Stimulated activated CD4-positive, alpha-beta T cell treated with anti-CD3 and anti-CD28 coated beads, Interleukin-15, amount 100 ng/mL, for 1 hour (primary cell): ENCODE data around the gene MLYCD.

Experiments used
- DNase-seq, 2 donors: peaks; one replicate each; pipeline ENCODE4 v3.0.0-alpha.2; 2020; ENCODE audit warnings: low read depth in 1 of 2, low spot score in 1 of 2

MLYCD gene

DNA sequence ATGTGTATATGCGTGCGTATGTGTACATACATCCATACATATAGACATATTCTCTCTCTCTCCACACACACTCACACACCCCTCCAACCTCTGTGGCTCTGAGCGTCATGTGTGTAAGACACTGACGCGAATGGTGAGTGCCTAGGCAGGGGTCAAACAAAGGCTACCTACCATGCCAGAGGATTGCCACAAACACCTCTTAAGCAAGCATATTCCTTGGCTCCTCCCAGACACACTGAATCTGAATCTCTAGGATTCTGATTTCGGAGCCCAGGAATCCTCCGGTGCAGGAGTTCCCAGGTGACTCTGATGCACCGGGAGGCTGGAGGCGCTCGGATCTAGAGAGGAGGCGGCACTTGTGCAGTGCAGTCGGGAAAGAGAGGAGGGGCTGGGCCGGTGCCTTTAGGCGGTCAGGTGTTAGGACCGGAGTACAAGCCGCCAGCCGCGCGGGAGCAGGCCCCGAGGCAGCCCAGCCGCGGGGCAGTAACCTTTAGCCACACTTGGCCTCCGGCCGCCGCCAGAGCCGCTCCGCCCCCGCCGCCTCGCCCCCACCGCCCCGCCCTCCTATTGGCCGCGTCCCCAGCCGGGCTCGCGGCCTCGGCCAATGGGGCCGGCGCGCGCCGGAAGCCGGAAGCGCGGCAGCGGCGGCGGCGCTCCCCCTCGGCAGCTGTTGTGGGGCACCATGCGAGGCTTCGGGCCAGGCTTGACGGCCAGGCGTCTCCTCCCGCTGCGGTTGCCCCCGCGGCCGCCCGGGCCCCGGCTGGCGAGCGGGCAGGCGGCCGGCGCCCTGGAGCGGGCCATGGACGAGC is at the start of gene MLYCD:
MLYCD (plus strand) TSS at position 653 of the 809 bp plus-strand sequence; CDS start at position 683, 30 bp downstream.
- peak; percentile 48 to 65 for DNase-seq

GRCh38 chr16:83849421-83849820 is 49.5 kb upstream of the MLYCD start:
- no peak for DNase-seq

DNA sequence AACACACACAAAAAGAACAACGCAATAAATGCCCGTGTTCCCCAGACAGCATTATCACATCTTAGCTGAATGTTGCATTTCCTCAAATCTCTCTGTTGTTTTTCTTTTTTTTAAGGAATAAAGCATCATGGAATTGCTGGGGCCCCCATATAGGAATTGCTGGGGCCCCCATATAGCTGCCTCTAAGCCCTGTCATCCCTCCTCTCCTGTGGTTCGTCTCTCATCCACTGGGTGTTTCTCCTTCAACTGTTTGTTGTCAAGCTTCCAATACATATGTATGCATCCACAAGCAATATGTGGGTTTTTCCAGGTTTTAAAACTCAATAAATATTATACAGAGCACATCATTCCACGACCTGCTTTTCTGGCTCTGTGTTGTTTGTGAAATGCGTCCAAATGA is 48.0 kb upstream of the MLYCD start:
- no peak for DNase-seq

GRCh38 chr16:83851473-83851872 is 47.4 kb upstream of the MLYCD start:
- no peak for DNase-seq

GRCh38 chr16:83852774-83853173 is 46.1 kb upstream of the MLYCD start:
- DNase-seq: no peak

DNA sequence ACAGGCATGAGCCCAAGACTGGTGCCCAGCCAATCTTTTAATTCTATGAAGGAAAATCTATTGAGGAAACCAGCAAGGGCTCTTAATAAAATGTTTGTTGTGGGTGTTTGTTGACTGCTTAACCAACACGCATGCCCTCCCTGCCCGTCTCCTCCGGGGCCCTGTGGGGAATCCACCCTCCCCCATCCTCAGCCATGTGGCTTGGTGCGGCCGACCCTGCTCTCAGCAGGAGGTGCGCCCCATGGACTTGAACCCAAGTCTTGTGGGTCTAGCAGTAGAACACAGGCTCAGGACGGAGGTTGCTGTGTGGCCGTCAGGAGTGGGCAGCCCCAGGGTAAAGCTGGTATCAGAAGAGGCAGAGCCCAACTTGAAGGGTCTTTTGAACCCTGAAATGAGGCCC is 45.1 kb upstream of the MLYCD start:
- no peak for DNase-seq

DNA sequence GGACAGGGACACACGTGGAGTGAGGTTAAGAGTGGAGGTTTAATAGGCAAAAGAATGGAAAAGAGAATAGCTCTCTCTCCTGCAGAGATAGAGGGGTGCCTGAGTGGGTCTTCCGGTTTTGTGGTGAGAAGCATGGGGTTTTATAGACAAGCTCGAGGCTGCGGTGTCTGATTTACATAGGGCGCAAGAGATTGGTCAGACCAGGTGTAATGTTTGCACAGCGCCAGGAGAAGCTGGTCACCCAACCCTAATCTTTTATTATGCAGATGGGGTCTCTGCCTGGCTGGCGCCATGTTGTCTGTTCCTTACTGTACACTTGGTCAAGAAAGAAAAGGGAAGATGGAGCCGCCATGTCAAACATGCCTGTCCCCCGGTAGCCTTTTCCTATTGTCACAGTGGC is 44.5 kb upstream of the MLYCD start:
- DNase-seq: no peak

- DNase-seq: no peak
These were observed 42.1 kb upstream of the MLYCD start for GRCh38 chr16:83856792-83857191.

DNA sequence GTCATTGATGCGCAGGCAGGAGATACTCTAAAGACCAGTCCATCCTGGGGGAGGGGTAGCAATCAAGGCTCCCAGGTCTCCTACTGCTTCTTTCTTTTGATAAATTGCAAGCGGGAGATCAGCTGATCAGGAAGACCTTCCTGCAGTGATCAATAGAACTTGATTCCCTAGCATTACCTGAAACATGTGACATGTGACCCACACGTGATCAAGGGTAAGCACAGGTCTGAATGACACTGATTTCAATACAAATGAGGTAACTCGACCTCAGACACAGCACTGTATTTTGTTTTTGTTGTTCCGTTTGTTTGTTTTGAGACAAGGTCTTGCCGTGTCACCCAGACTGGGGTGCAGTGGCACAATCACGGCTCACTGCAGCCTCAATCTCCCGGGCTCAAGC is 39.6 kb upstream of the MLYCD start:
- DNase-seq: no peak

DNA sequence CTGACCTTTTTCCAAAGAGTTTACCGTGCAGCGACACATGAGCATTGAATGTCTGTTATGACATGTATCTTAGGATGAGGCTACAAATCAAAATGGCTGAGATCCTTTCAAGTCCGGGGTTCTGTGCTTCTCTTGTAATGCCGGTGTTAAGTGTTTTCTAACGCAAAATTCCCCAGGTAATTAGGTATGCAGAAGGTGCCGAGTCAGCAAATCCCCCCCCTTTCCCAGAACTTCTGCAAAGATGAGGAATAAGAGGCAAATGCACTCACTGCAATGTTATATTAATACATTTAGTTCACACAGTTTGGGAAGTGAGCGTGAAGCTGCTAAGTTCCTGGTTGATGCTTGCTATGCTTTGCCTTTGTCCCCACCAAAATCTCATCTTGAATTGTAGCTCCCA is 36.3 kb upstream of the MLYCD start:
- DNase-seq: no peak

GRCh38 chr16:83863682-83864081 is 35.2 kb upstream of the MLYCD start:
- DNase-seq: no peak

- no peak for DNase-seq
These were observed 28.1 kb upstream of the MLYCD start for GRCh38 chr16:83870830-83871229.

DNA sequence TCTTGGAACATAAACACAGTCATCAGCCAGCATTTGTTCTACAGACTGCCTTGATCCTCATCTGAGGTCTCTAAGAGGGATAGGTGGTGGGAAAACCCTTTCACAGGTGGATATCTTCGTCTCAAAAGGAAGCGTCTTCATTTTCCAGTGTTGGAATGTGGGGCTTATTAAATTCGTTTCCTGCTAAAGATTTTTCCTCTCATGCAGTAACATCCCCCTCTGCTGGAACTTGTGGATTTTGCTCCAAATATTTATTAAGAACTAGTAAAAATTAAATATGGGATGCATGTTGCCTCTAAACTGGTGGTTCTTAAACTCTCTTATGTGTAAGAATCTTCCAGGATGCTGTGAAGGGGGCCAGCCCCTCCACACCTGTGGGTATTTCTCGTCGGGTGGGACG is 20.1 kb upstream of the MLYCD start:
- DNase-seq: no peak

DNA sequence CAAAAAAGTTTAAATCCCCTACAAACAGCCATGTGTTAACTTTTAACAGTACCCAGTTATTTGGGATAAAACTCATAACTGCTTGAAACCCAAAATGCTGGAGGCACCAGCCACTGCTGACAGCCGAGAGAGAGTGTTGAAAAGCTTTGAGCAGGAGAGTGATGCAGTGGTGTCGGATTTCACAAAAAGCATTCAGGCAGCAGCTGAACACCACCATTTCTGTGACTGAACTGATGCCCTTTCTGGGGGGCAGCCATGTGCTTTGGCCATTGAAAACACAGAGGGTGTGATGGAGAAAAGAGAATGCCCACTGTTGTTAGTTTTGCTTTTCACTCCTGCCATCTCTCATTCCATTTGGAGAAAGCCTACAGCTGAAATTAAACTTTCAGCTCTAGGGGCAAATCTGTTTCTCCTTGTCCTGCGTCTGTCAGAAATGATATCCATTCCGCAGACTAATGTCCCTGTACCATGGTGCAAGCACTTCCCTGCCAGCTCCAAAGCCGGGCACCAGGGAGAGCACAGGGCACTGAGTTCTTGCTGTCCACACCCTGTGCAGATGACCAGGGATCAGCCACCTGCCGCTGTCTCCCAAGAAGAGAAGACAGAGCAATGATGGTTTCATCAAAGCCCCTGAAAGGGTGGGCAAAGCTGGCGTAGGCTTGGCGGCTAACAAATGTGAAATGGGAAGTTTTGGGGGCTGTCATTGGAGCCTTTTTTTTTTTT is 16.6 kb upstream of the MLYCD start:
- no peak for DNase-seq

GRCh38 chr16:83886199-83886971 is 12.5 kb upstream of the MLYCD start:
- DNase-seq: no peak

GRCh38 chr16:83887080-83887479 is 11.8 kb upstream of the MLYCD start:
- no peak for DNase-seq

- no peak for DNase-seq
These were observed 11.4 kb upstream of the MLYCD start for GRCh38 chr16:83887564-83887963.

DNA sequence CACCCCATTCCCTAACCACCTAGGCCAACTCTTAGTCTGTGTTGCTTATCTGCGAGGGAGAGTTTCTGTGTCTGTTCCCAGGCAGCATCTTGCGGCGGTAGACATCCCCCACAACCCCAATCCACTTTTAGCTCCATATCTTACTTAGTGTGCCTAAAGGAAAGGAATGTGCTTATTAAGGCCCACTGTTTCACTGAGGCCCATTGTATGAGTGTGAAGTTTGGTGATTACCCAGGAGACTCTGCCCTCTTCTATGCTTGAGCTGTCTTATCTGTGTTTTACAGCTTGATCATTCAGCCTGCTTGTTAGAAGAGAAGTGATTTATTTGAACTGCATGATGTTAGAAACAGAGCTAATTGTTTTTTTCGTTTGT is 10.3 kb upstream of the MLYCD start:
- no peak for DNase-seq

DNA sequence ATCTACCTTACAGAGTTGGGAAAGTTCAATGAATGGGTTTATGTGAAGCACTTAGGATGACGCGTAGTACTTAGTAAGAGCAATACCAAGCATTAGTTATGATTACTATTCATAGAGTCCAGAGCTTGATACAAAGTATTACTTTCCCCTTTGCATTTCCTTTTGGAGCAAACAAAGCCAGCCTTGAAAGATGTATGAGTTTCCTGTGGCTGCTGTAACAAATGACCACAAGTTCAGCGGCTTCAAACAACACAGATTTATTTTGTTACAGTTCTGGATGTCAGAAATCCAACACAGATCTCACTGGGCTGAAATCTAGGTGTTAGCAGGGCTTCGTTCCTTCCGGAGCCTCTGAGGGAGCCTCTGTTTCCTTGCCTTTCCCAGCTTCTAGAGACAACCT is 8.6 kb upstream of the MLYCD start:
- DNase-seq: no peak

- DNase-seq: no peak
These were observed 7.2 kb upstream of the MLYCD start for GRCh38 chr16:83891742-83892141.

DNA sequence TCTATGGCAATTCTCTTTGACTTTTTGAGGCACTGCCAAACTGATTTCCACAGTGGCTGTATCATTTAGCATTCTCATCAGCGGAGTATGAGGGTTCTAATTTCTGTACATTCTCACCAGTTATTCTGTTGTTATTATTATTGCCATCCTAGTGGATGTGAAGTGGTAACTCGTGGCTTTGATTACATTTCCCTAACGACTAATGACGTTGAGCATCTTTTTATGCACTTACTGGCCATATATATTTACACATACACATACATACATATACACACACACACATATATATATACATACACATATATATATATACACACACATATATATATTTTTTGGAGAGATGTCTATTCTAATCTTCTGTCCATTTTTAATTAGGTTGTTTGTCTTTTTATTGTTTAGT is 3.7 kb upstream of the MLYCD start:
- no peak for DNase-seq

- no peak for DNase-seq
These were observed 3.0 kb upstream of the MLYCD start for GRCh38 chr16:83895942-83896341.
